Activated CD8-positive, alpha-beta memory T cell treated with anti-CD3 and anti-CD28 coated beads, Interleukin-2, amount 50 U/mL, for 4 hours (primary cell): ENCODE results near the gene COL6A6.

Experiments used
- DNase-seq: peaks from one replicate; pipeline ENCODE4 v3.0.0-alpha.2; 2020

The COL6A6 gene, protein sequence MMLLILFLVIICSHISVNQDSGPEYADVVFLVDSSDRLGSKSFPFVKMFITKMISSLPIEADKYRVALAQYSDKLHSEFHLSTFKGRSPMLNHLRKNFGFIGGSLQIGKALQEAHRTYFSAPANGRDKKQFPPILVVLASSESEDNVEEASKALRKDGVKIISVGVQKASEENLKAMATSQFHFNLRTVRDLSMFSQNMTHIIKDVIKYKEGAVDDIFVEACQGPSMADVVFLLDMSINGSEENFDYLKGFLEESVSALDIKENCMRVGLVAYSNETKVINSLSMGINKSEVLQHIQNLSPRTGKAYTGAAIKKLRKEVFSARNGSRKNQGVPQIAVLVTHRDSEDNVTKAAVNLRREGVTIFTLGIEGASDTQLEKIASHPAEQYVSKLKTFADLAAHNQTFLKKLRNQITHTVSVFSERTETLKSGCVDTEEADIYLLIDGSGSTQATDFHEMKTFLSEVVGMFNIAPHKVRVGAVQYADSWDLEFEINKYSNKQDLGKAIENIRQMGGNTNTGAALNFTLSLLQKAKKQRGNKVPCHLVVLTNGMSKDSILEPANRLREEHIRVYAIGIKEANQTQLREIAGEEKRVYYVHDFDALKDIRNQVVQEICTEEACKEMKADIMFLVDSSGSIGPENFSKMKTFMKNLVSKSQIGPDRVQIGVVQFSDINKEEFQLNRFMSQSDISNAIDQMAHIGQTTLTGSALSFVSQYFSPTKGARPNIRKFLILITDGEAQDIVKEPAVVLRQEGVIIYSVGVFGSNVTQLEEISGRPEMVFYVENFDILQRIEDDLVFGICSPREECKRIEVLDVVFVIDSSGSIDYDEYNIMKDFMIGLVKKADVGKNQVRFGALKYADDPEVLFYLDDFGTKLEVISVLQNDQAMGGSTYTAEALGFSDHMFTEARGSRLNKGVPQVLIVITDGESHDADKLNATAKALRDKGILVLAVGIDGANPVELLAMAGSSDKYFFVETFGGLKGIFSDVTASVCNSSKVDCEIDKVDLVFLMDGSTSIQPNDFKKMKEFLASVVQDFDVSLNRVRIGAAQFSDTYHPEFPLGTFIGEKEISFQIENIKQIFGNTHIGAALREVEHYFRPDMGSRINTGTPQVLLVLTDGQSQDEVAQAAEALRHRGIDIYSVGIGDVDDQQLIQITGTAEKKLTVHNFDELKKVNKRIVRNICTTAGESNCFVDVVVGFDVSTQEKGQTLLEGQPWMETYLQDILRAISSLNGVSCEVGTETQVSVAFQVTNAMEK (N-terminal part only)

DNA sequence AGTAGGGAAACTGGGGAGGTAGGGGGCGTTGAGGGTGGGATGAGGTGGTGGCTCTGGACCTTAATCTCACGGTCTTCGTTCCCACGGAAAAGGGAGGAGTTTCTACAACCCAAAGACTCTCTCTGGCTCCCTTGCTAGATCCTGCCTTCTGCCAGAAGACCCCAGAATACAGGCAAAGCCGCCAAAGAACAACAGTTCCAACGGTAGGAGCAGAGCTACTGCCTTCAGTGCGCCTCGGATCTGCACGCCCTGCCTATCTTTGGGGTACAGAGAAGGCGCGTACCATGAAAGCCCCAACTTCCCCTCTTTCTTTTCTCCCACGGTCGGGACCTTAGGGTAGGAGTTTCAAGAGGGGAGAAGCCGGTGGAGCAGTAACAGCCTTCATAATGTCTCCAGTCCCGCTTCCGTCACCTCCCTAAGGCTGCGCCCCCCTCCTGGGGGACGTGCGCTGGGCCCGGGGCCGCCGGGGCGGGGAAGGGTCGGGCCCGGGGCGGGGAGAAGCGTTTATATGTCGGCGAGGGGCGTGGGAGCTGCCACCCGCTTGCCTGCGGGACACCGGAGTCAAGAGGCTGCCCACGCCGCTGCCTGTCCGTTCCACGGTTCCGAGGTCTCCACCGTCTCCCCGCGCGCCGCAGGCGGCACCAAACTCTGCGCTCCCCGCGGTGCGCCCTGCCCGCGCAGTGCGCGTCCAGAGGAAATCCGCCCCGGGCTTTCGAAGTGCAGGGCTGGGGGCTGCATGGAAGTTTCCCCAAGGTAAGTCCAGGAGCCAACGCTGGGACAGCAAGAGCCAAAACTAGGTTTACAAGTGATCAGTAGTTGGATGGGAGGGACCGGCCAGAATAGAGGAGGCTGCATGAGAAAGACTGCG is at the start of gene COL6A6:
COL6A6 (plus strand) TSS at position 533 of the 868 bp plus-strand sequence. CDS start 43,188 bp downstream, outside the sequence.
- DNase-seq = no peak

DNA sequence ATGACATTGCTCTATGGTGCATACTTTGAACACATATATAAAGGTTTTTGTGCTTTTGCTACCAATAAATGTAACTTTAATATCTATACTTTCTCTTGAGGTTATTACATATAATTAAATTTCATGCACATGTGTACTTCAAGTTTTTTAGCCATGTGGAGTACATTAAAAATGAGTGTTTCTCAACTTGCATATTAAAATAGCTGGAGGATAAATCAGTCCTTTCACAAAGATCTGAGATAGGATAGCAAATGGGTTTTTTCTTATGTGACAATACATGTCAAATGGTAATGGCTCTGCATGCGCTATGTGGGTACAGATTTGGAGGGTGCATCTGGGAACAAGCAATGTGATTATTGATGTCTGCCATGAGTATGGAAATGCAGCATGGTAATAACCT is 48.7 kb upstream of the COL6A6 start:
- DNase-seq = no peak

DNA sequence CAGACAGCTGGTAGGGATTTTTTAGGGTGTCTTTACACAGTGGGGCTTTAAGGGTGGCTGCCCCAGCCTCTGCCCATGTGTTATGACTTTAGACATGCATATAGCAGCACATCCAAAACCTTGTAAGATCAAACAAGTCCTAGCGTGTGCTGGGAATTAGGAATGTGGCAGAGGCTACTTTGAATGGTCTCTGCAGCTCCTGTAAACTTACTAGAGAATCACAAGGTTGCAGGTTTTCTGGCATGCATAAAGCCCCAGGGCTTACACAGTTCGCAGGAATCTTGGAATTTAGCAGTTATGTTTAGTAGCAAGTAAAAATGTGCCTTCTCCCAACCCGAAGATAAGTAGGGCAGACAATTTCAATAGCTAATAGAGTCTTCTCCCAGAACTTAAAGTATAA is 46.9 kb upstream of the COL6A6 start:
- no peak for DNase-seq

DNA sequence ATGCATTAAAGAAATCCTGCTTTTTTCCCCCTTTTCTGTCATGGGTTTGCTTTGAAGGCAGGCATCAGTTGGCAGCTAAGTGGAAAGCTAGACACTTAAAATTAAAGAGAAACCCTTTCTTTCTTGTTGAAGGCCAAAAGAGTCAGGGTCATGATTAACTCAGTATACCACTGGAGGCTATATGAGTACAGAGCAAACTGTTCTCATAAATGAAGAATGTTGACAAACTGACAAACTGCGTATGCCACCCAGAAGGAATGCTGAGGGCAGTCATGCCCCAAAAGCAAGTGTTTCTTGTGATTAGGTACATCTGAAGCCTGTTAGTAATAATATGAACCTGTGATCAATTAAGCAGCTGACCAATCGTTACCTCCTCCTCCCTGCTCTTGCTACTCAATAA is 43.6 kb upstream of the COL6A6 start:
- DNase-seq = no peak

DNA sequence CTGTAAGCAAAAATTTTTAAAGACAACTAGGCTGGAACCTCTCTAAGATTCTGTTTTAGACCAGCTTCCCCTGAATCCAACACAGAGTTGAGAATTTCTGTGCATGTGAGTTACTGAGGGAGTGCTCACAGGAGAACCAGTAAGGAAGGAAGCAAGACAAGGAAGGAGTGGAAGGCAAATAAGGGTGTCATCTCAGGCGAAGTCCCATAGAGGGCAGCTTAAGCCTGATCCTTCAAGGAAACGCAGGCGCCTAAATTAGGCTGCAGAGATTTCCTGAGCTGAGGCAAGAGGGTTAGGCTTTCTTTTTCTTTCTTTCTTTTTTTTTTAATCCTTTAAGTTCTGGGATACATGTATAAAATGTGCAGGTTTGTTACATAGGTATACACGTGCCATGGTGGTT is 36.2 kb upstream of the COL6A6 start:
- DNase-seq = no peak

DNA sequence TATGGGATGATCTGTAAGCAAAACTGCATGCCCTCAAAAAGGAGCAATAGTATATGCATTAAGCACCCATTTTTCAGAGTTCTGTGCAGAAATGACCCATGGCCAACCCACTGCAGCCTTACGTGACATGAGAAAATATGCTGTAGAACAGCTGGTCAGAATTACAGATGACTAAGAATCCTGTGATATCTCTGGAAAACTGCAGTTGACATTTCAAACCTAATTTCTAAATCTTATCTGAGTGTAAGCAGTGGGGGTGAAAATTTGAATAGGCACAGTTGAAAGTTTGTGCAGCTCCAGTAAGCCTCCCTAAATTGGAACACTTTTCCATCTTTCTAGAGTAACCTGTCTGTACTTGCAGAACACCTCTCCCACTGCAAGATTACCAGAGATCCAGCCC is 28.7 kb upstream of the COL6A6 start:
- DNase-seq = no peak

DNA sequence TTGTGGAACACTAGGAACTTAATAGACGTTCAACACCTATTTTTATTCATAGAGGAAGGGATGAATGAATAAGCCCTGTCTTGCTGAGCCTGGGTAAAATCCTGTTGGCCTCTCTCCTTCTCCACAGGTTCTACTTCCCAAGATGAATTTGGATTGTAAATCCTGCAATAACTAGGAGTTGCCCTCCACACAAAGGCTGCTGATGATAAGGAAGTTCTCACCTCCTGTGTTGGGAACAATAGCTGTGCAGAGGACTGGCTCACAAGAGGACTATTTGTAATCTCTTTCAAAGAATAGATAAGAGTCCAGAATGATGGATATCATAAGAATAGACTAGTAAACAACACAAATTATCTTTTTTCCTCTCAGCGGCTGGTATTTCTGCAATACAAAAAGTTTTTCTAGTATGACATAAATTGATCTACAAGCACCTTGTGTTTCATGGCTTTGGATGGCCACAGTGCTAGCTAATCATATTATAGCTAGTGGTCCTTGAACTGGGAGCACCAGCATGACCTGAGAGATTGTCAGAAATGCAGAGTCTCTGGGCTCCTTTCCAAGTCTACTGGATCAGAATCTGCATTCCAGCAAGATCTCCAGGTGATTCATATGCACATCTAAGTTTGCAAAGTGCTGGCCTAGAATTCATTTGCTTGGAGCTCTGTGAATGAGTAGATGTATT is 28.1 kb upstream of the COL6A6 start:
- no peak for DNase-seq

DNA sequence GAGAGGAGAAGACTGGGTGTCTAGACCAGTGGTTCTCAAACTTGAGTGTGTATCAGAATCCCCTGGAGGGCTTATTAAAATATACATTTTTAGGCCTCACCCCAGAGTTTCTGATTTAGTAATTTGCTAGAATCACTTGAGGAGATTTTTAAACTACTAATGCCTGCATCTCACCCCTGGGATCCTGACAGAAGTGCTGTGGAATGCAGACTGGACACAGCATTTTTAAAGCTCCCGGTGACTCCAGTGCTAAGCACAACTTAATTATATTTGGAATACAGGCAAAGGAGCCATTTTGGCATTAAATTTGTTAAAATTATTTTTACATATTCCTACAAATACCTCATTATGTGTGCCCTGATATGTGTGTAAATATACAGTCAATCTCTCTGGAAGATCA is 26.7 kb upstream of the COL6A6 start:
- no peak for DNase-seq

DNA sequence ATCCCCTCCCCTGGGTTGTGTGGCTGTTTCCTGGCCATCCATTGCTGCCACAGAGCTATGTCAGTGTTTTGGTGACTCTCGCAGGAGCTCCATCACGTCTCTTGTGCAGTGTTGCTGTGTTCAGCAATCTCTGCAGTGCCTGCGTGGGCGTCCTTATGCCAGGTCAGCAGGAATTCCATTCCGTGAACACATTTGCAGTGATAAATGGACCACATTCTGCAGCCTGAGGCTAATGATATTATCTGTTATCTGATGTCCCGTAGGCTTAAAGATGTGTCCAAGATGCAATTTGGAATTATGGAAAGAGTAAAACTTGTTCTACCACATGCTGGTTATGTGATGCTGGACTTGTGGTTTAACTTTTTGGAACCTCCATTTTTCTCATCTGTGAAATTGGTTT is 25.5 kb upstream of the COL6A6 start:
- DNase-seq = no peak

DNA sequence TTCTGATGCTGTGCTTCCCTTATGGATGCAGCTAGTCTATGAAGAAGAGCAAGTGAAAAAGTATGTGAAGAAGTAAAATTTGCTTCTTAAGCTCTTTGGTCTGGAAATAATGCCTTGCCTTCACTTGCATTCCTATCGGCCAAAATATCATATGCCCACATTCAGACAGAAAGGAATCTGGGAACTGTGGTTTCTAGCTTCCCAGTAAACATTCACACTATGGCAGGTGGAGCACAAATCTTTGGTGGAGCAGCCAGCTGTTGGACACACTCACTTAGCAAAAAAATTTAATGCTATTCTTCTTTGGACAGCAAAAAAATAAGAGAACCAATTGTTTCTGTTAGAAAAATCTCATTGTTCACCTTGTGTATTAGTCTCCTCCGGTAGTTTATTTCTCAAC is 12.3 kb upstream of the COL6A6 start:
- no peak for DNase-seq

DNA sequence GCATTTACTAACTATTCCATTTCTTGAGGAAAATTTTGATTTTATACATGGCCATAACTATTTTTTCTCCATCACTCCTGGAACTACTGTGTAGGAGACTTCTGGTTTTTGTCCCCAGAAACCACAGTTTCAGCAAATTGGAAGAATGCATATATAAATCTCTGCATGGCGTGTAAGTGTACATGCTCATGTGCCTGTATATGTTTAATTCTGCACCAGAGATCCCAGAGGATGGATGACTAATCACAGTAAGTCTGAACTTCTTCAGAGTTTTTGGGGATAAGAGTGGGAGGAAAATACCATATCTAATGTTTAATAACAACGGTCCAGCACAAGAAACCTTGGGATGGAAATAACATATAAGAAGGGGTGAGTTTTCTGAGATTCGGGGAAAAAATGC is 10.9 kb upstream of the COL6A6 start:
- DNase-seq = no peak

DNA sequence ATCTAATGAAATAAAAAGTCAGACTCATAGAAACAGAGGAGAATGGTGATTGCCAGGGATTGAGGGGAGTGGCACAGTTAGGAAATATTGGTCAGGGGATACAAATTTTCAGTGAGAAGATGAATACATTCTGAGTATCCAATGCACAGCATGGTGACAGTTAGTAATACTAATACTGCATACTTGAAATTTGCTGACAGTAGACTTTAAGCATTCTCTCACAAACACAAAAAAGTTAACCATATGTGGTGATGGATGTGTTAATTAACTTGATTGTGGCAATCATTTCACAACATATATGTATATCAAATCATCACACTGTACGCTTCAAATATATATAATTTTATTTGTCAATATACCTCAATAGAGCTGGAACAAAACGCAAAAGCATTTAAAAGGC is 9.2 kb upstream of the COL6A6 start:
- no peak for DNase-seq

DNA sequence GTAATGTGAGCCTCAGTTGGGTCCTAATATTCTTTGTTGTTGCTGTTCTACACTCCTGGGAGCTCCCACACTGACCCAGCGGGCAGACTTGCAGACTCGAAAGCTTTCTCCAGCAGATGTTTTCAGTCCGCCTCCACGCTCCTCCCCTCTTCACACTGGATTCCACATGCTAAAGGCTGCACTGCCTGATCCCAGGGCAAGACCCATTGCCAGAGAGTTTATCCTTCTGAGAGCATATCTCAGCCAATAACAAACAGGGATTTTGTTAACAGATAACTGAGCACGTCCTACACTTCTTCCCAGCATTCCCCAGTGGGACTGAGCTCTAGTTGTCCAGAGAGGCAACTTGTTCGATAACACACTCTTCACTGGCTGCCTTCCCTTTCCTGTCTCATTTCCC is 8.0 kb upstream of the COL6A6 start:
- no peak for DNase-seq

DNA sequence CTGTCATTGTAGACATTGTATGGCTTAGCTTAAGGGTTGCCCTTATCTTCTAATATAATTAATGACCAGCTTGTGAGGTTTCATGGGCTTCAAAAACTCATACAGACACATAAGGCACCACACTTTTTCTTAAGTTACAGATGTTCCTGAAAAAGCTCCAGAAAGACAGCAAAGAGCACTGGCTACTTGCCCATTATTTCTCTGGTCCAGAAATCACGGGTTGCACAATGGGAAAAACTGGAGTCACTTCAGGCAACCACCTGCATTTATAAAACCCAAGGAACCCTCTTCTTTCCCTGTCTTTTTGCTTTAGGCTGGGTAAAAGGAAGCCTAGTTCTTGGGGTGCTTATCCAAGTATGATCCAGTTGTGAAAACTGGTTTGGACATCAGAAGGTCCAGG is 2.3 kb upstream of the COL6A6 start:
- no peak for DNase-seq

DNA sequence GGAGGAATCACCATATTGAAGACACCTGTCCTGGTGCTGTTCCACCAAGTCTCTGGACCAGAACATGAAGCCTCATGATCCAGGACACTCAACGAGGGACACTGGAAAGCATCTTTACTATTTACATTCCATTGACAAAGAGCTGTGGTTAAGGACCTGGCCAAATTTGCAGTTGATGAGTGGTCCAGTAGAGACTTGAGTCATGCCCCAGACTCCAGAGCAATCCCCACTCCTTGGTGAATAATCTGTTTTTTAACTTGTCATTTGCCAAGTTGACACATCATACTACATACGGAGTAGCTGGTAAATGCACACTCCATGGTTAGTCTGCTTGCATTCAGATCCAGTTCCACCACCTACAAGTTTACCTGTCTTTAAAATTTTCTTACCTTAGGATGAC is 1.2 kb upstream of the COL6A6 start:
- DNase-seq = no peak

DNA sequence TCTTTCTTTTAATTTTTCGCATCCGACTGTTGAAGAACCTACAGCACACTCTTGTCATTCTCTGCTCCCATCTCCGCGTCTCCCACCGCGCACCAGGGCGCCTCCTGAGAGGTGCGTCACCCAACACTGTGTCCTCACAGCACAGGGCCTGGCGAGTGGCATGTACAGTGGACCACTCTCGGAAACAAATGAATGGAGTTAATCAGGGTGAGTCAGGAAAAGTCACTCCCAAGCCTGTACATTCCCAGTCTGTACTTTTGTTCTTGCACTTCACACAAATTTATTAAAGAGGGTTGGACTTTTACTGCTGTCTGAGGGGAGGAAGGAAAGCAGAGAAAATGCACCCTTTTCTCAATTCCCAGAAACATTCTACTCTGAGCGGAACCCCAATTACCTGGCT is 625 bp downstream of the COL6A6 start:
- DNase-seq = no peak

DNA sequence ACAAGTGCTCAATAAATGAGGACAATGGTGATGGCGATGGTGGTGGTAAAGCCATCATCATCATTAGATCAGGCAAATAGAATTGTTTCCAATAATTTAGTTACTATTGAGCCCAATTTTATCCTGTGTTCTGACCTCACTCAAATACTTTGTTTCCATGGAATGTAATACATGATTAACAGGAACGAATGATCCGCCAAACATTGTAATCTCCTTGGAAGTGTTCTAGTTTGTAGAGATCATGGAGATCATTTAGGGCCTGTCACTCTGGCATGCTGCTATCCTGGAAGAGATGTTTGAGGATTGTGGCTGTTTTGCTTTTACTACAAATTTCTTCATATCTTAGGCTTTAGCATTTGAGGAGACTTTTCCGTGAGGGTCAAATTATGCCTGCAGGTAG is 2.8 kb downstream of the COL6A6 start:
- DNase-seq = no peak

DNA sequence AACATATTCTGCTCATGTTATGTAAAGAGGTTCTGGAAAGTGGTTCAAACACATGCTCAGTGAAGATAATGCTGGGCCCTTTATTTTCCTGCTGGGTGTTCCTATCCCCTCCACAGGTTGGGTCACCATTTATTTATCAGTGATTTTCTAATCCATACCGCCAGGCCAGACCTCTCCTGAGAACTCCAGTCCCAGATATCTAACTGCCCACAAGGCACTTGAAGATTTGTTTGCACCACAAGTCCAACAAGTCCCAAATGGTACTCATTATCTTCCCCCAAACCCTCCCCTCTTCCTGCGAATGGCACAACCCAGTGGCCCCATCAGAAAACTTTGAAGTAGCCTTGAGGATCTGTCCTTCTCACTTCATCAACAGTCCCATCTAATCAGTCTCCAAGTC is 5.4 kb downstream of the COL6A6 start:
- no peak for DNase-seq

DNA sequence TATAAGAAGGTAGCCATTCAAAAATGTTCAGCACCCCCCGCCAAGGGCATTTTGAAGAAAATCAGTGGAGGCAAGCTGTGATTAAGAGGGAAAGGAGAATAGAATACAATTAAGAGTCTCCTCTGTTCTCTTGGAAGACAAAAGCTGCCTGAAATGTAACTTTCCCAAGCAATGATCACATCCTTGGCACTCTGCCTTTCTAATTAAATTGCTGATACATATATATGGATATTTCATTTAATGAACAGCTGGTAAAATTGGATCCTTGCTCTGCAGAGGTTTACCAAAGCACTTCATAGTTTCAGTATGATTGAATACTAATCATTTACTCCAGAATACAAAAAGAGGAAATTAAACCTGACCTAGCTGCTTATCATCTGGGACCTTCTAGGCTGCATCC is 10.4 kb downstream of the COL6A6 start:
- no peak for DNase-seq

DNA sequence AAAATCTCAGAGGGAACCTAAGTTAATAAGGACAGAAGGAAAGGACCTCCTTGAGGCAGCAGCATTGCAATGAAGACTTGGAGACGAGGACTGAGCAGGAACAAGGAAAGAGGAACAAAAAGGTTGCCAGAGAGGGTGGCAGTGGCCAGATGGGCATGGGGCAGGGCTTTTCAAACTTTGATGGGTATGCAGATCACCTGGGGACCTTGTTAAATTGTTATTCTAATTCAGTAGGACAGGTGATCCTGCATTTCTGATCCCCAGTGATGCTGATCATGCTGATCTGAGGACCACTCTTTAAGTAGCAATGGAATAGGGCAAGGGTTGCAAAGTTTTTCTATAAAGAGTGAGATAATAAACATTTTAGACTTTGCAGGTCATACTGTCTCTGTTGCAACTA is 11.1 kb downstream of the COL6A6 start:
- no peak for DNase-seq

DNA sequence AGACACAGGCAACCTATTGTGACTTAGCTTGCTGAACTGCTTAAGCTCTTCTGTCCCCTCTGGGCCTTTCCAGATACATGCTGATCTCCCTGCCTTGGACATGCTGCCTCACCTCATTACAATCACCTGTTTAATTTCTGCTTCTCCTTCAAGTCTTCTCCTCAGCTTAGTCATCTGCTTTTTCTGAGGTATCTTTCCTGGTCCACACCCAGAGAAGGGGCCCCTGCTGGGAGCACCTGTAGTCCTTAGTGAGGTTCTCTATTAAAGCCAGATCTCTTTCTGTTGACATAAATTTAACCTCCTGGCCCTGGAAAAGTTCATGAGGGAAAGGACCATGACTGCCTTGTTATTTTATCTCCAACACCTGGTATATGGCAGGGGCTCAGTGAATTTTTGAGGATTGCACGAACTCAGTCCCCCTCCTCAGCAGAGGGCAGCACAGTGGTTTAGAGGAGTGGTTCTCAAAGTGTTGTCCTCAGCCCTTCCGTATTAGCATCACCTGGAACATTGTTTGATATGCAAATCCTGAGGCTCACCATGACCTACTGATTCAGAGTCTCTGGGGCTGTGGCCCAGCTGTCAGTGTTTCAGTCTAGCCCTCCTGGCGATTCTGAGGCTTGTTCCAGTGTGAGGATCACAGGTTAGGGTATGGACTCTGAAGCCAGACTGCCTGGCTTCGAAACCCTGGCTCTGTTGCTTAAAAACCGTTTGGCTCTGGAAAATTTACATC is 12.7 kb downstream of the COL6A6 start:
- DNase-seq = no peak
